GM12865 (cell line): ENCODE measurements around the gene LMNA.
"Not testable (repeated sequence)": the region's sequence is repeated elsewhere in the genome, so short reads cannot be mapped to it uniquely, and the experiment has no call there.

ENCODE experiments used
- DNase-seq: peaks from one replicate; pipeline ENCODE4 v3.0.0; 2010; ENCODE audit warnings: low read depth
- H3K4me3 ChIP-seq: 2 replicates; pipeline ENCODE4 v1.5.1; 2011; ENCODE audit warnings: mild to moderate bottlenecking, low read depth, low read length, control low read depth
- CTCF ChIP-seq: IDR thresholded peaks from 2 replicates; pipeline ENCODE4 v1.5.1; 2011; ENCODE audit warnings: low read length, control low read depth, low read depth, inconsistent platforms; ENCODE audit not compliant: insufficient read depth; ENCODE audit errors: missing control alignments

Gene LMNA

GRCh38 chr1:156111355-156111962 lies 3.1 kb upstream of the LMNA start:
- no peak for DNase-seq
- H3K4me3 ChIP-seq = no peak overlapping the region
- TF ChIP-seq CTCF = no peak

- TF ChIP-seq CTCF = no peak
- DNase-seq = no peak
- no peak overlapping the region for H3K4me3 ChIP-seq
Observed at GRCh38 chr1:156112276-156113137, 2.0 kb upstream of the LMNA start.

GRCh38 chr1:156113282-156113950 lies 1.1 kb upstream of the LMNA start:
- DNase-seq = no peak
- no peak overlapping the region for H3K4me3 ChIP-seq

GRCh38 chr1:156114919-156115513 lies 505 bp downstream of the LMNA start:
- H3K4me3 ChIP-seq = peak overlapping the region; percentile 92
- peak; percentile 33 for DNase-seq
- no peak for TF ChIP-seq CTCF

More at GRCh38 chr1:156113282-156113950, 1.1 kb upstream of the LMNA start:
- no peak for TF ChIP-seq CTCF

- H3K4me3 ChIP-seq = peak overlapping the region; percentile 92
- no peak for DNase-seq
- TF ChIP-seq CTCF = no peak
Observed at GRCh38 chr1:156115514-156116374, 1.2 kb downstream of the LMNA start.

- not testable (repeated sequence) for DNase-seq
- peak overlapping the region; percentile 92 for H3K4me3 ChIP-seq
Observed at GRCh38 chr1:156116731-156117130, 2.2 kb downstream of the LMNA start.
